GM12878 (cell line): Measurements from ENCODE around the gene BBS4. TPM values are rescaled to one million over a fixed set of nuclear protein-coding genes. Genes with fewer than 3 reads are reported as not detected.

ENCODE experiments used
- ATAC-seq: fragments of 200-7000 bp; cut with Tn5 transposase; 3 replicates; pipeline ENCODE4 v1.9.1; 2020; ENCODE audit warnings: mild to moderate bottlenecking, moderate library complexity
- BruUV-seq: library from RNA; stranded (reverse); fragments of 400-500 nt; replicated peaks from 2 replicates; lab custom pipeline; 2021; lab: Mats Ljungman, UMichigan
- CTCF ChIA-PET: fragments of 300-600 bp; sonication (Branson Sonifier 250); formaldehyde crosslinking; extraction: SDS; loops from one replicate; lab custom pipeline; 2021; ENCODE audit warnings: inconsistent platforms; lab: Yijun Ruan, JAX
- POLR2A ChIA-PET: fragments of 350-600 bp; formaldehyde crosslinking; extraction: SDS; loops from one replicate; lab custom pipeline; 2021; ENCODE audit warnings: inconsistent platforms; lab: Charles Lee
- RAD21 ChIA-PET: fragments of 300-600 bp; sonication (Branson Sonifier 250); formaldehyde crosslinking; loops from one replicate; lab custom pipeline; 2023; ENCODE audit warnings: antibody characterized with exemption; ENCODE audit not compliant: unreplicated experiment; lab: Charles Lee
- SMC1A ChIA-PET: fragments of 300-600 bp; sonication (Branson Sonifier 250); formaldehyde crosslinking; loops from one replicate; lab custom pipeline; 2023; ENCODE audit not compliant: unreplicated experiment, uncharacterized antibody; lab: Charles Lee
- DNase-seq: peaks from one replicate; pipeline ENCODE4 v3.0.0-alpha.2; 2011; ENCODE audit warnings: low read depth, low spot score
- FAIRE-seq: peaks from 3 replicates; lab custom pipeline; 2011; peaks lifted over from hg19 to GRCh38; lab: Jason Lieb, UNC
- H2AFZ ChIP-seq: 2 replicates; pipeline ENCODE4 v1.6.0; 2011; ENCODE audit warnings: low read depth, low read length, control low read depth; ENCODE audit not compliant: control insufficient read depth
- H3K27ac ChIP-seq: 2 replicates; pipeline ENCODE4 v1.5.1; 2011; ENCODE audit warnings: control low read depth; ENCODE audit not compliant: control insufficient read depth, insufficient read depth
- H3K27me3 ChIP-seq, 2 experiments: replicated peaks in 1 of 2; 2 replicates each; pipeline versions ENCODE4 v1.6.0 to v1.6.1; 2011; ENCODE audit warnings: low read length in 1 of 2; ENCODE audit not compliant: control insufficient read depth in 2 of 2, insufficient read depth in 2 of 2
- H3K36me3 ChIP-seq, 2 experiments: 2 replicates each; pipeline ENCODE4 v1.5.1; 2011; ENCODE audit warnings: low read length in 1 of 2; ENCODE audit not compliant: control insufficient read depth in 2 of 2, insufficient read depth in 2 of 2
- H3K4me1 ChIP-seq: 2 replicates; pipeline ENCODE4 v1.6.1; 2011; ENCODE audit warnings: mild to moderate bottlenecking, low read length, moderate library complexity, mixed read lengths; ENCODE audit not compliant: control insufficient read depth, insufficient read depth
- H3K4me2 ChIP-seq: 2 replicates; pipeline ENCODE4 v1.6.0; 2011; ENCODE audit warnings: control low read depth; ENCODE audit not compliant: control insufficient read depth, insufficient read depth
- H3K4me3 ChIP-seq: fragments of 200-600 bp; sonication (generic); 2 replicates; pipeline ENCODE4 v1.5.1; 2016
- H3K79me2 ChIP-seq: 2 replicates; pipeline ENCODE4 v1.6.0; 2011; ENCODE audit warnings: low read length; ENCODE audit not compliant: control insufficient read depth, insufficient read depth
- H3K9ac ChIP-seq: 2 replicates; pipeline ENCODE4 v1.8.0; 2011; ENCODE audit warnings: low read length, control low read depth, mixed read lengths; ENCODE audit not compliant: control insufficient read depth, insufficient read depth
- H3K9me3 ChIP-seq: replicated peaks from 3 replicates; pipeline ENCODE4 v1.5.1; 2011; ENCODE audit warnings: mild to moderate bottlenecking, low read length; ENCODE audit not compliant: control insufficient read depth, insufficient read depth
- H4K20me1 ChIP-seq: 2 replicates; pipeline ENCODE4 v1.6.0; 2011; ENCODE audit not compliant: control insufficient read depth, insufficient read depth
- ATF7 ChIP-seq: fragments of 450-650 bp; IDR thresholded peaks from 2 replicates; pipeline ENCODE4 v1.6.1; 2016; ENCODE audit warnings: low read depth, mild to moderate bottlenecking
- CBX5 ChIP-seq: sonication (generic); IDR thresholded peaks from 2 replicates; pipeline ENCODE4 v1.6.1; 2016; ENCODE audit warnings: low read depth, moderate library complexity, mild to moderate bottlenecking, inconsistent platforms
- CHD1 ChIP-seq: IDR thresholded peaks from 2 replicates; pipeline ENCODE4 v1.6.1; 2012; ENCODE audit warnings: low read depth, low read length, improper control_type of control experiment
- CREM ChIP-seq: IDR thresholded peaks from 2 replicates; pipeline ENCODE4 v1.6.1; 2014; ENCODE audit warnings: antibody characterized with exemption, low read depth
- MEF2B ChIP-seq: fragments of 450-650 bp; IDR thresholded peaks from 2 replicates; pipeline ENCODE4 v1.6.1; 2018; ENCODE audit warnings: mild to moderate bottlenecking, moderate library complexity; ENCODE audit not compliant: partially characterized antibody, poor library complexity, severe bottlenecking
- PAX8 ChIP-seq: fragments of 450-650 bp; IDR thresholded peaks from 2 replicates; pipeline ENCODE4 v1.6.1; 2017; ENCODE audit warnings: mild to moderate bottlenecking, moderate library complexity
- PML ChIP-seq: IDR thresholded peaks from 2 replicates; pipeline ENCODE4 v1.6.1; 2012; ENCODE audit warnings: low read length, inconsistent platforms
- POLR2AphosphoS5 ChIP-seq: IDR thresholded peaks from 2 replicates; pipeline ENCODE4 v1.6.1; 2011; ENCODE audit warnings: mild to moderate bottlenecking, low read length, inconsistent platforms
- RUNX3 ChIP-seq: IDR thresholded peaks from 2 replicates; pipeline ENCODE4 v1.6.1; 2012; ENCODE audit warnings: low read length, inconsistent platforms
- SRF ChIP-seq, 2 experiments: IDR thresholded peaks; 2 replicates each; pipeline ENCODE4 v1.6.1; 2011; ENCODE audit warnings: low read depth in 2 of 2, low read length in 2 of 2, mild to moderate bottlenecking in 1 of 2, moderate library complexity in 1 of 2
- ZBTB11 ChIP-seq: fragments of 450-650 bp; formaldehyde crosslinking; IDR thresholded peaks from 2 replicates; pipeline ENCODE4 v1.5.0; 2022; ENCODE audit warnings: mild to moderate bottlenecking, missing genetic modification characterization
- ZZZ3 ChIP-seq: IDR thresholded peaks from 2 replicates; pipeline ENCODE4 v1.6.1; 2011; ENCODE audit warnings: low read depth; ENCODE audit not compliant: control insufficient read depth, insufficient read length
- WGBS: methylation state at CpG from one replicate; pipeline ENCODE4 v1.1.6; 2016; ENCODE audit warnings: low lambda C conversion rate; ENCODE audit not compliant: insufficient replicate concordance, insufficient coverage; ENCODE audit errors: missing lambda C conversion rate; 5-methylcytosine and 5-hydroxymethylcytosine counted together
- in situ Hi-C: fragments of 300-500 bp; cut with MboI; formaldehyde crosslinking; loops from 9 replicates; pipeline ENCODE4 v1.14.3; 2018; ENCODE audit warnings: mixed read lengths
- intact Hi-C: fragments of 100-400 bp; cut with micrococcal nuclease; formaldehyde crosslinking; loops from one replicate; pipeline ENCODE4 v1.14.2; 2022; ENCODE audit not compliant: unreplicated experiment
- polyA plus RNA-seq, 11 experiments: library from polyadenylated mRNA; depleted of rRNA in 4 of 11; unstranded in 6 of 11; stranded (reverse) in 5 of 11; fragments of >200 nt; fragmentation: Nextera tagmentation in 4 of 11; fragmentation: Illumina TruSeq in 1 of 11; extraction: Ambion mirVana in 4 of 11; extraction: Trizol in 1 of 11; gene quantifications; 1 replicate in 1 of 11; 2 replicates in 10 of 11; pipeline versions ENCODE4 v1.2.1 to v1.2.3, GENCODE V29; 2011 to 2016; ENCODE audit warnings: inconsistent platforms in 2 of 11, missing spikeins in 2 of 11, low read depth in 1 of 11
- total RNA-seq, 4 experiments: library from RNA; depleted of rRNA in 3 of 4; stranded (reverse); fragments of >200 nt in 3 of 4; fragmentation: Illumina TruSeq in 1 of 4; extraction: Trizol in 1 of 4; gene quantifications; 2 replicates each; pipeline versions ENCODE4 v1.2.1 to v1.2.3, GENCODE V29; 2013 to 2021
- TF ChIP-seq, protein P1 (sequence below): IDR thresholded peaks from 2 replicates; pipeline ENCODE4 v1.6.1; 2011; ENCODE audit warnings: mild to moderate bottlenecking, low read depth, low read length, moderate library complexity; ENCODE audit not compliant: insufficient replicate concordance
- TF ChIP-seq, protein P2 (sequence below): fragments of 450-650 bp; IDR thresholded peaks from 2 replicates; pipeline ENCODE4 v1.6.1; 2017; ENCODE audit warnings: mild to moderate bottlenecking, low read depth, inconsistent platforms; ENCODE audit not compliant: poor library complexity, severe bottlenecking

BBS4 gene
- total and polyA plus RNA-seq, 10 of the 15 experiments (the other 5 are each of a cell fraction or from before 2014, with no cell fraction given), result 7.2 to 22.1 (median 9.9) TPM

DNA sequence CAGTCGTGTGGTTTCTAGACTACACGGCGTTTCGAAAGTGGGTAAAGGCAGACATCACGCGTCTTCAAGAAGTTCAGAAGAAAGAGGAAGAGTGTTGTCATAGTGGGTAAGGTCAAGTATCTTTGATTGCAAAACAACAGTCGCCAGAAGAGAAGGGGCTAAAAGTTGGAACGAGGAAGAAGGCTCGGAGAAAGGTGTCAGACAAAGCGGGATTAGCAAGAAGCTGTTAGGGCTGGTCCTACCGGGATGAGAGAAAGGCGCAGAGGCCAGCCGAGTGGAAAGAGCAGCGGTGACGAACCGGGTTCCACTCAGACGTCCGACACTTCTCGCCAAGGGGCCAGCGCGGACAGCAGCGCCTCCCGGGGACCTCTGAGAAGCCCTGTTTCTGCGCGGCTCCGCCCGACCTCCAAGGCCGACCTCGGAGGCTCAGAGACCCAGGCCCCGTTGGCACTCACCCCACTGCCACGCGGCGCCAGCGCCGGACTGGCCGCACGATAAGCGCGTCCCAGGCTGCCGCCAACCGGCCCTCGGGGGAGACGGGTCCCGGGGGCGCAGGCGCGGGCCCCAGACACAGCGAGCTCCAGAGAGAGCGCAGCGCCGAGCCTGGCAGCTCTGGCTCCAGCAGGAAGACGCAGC is 97.1 kb downstream of the BBS4 start:
- FAIRE-seq (peak; percentile 96), DNase-seq (peak; percentile 43), ATAC-seq (peak; percentile 73)
- Histone ChIP-seq H3K36me3 (0 out of 4 replicates have a peak, but pooled peaks cover 0 to 5% of the 10 kb centered on the region in 2 experiments), H2AFZ (peak overlapping the region; percentile 42), H3K4me2 (peak overlapping the region; percentile 94), H4K20me1 (peaks cover 3% of the 10 kb centered on the region; the same call in 1 of the 2 replicates), H3K9me3 (no peaks in the 10 kb centered on the region), H3K4me1 (peaks cover 31% of the 10 kb centered on the region), H3K27me3 (no peaks in the 10 kb centered on the region), H3K9ac (peak overlapping the region; percentile 97), H3K4me3 (peak overlapping the region; percentile 94), H3K27ac (peak overlapping the region; percentile 93), H3K79me2 (peaks cover 53% of the 10 kb centered on the region)
- ChIA-PET CTCF (interaction anchor here (0.9 to 2.1 kb wide), 5 partner anchors 10 to 65 kb away, joined by 3 to 9 read pairs (median 3); no protein-coding TSS in a partner anchor), SMC1A (interaction anchor here (1.0 to 3.2 kb wide), 4 partner anchors 33 to 63 kb away, joined by 3 to 14 read pairs (median 4); no protein-coding TSS in a partner anchor), RAD21 (interaction anchor here (0.6 to 2.1 kb wide), 4 partner anchors 43 to 1261 kb away, joined by 3 to 10 read pairs (median 6); no protein-coding TSS in a partner anchor), POLR2A (interaction anchor here (0.6 to 1.2 kb wide), 4 partner anchors 43 to 323 kb away, joined by 3 to 7 read pairs (median 3); no protein-coding TSS in a partner anchor)
- TSS peak; percentile 94 for BruUV-seq
- intact Hi-C loops, result loop anchor here (2.0 to 10.0 kb wide), 3 partner anchors 41 to 462 kb away; partner anchors contain the start of genes BBS4 and HIGD2B
- in situ Hi-C loops, result loop anchor here (10.0 kb wide), 1 partner anchor 852 kb away; the partner anchor contains the start of gene NPTN
- WGBS, result 2% methylated on average over 50 of the region's 52 CpGs
- TF ChIP-seq RUNX3, result peak; percentile 86
- peak; percentile 15; the same call in 1 of the 2 replicates for TF ChIP-seq POLR2AphosphoS5
- no peak for TF ChIP-seq CBX5
- TF ChIP-seq PML, result no peak; the same call in 1 of the 2 replicates
- TF ChIP-seq, protein P1, sequence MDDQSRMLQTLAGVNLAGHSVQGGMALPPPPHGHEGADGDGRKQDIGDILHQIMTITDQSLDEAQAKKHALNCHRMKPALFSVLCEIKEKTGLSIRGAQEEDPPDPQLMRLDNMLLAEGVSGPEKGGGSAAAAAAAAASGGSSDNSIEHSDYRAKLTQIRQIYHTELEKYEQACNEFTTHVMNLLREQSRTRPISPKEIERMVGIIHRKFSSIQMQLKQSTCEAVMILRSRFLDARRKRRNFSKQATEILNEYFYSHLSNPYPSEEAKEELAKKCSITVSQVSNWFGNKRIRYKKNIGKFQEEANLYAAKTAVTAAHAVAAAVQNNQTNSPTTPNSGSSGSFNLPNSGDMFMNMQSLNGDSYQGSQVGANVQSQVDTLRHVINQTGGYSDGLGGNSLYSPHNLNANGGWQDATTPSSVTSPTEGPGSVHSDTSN, result no peak
- TF ChIP-seq SRF (IDR thresholded peaks at IDR 0.05; ENCODE audit: low read depth in 2 of 2, low read length in 2 of 2), result no peak
- TF ChIP-seq ATF7, result peak; percentile 67
- no peak for TF ChIP-seq CHD1
- no peak for TF ChIP-seq MEF2B
- TF ChIP-seq, protein P2, sequence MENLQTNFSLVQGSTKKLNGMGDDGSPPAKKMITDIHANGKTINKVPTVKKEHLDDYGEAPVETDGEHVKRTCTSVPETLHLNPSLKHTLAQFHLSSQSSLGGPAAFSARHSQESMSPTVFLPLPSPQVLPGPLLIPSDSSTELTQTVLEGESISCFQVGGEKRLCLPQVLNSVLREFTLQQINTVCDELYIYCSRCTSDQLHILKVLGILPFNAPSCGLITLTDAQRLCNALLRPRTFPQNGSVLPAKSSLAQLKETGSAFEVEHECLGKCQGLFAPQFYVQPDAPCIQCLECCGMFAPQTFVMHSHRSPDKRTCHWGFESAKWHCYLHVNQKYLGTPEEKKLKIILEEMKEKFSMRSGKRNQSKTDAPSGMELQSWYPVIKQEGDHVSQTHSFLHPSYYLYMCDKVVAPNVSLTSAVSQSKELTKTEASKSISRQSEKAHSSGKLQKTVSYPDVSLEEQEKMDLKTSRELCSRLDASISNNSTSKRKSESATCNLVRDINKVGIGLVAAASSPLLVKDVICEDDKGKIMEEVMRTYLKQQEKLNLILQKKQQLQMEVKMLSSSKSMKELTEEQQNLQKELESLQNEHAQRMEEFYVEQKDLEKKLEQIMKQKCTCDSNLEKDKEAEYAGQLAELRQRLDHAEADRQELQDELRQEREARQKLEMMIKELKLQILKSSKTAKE, result peak; percentile 75
- TF ChIP-seq CREM, result peak; percentile 5; the same call in 1 of the 2 replicates
- no peak for TF ChIP-seq ZBTB11
- TF ChIP-seq PAX8, result no peak
- TF ChIP-seq ZZZ3, result no peak
